GM12878 (cell line): ENCODE results near the gene SLC1A2. TPM values are rescaled to one million over a fixed set of nuclear protein-coding genes. Genes with fewer than 3 reads are reported as not detected.

Source experiments
- ATAC-seq: fragments of 200-7000 bp; cut with Tn5 transposase; 3 replicates; pipeline ENCODE4 v1.9.1; 2020; ENCODE audit warnings: mild to moderate bottlenecking, moderate library complexity
- BruUV-seq: library from RNA; stranded (reverse); fragments of 400-500 nt; replicated peaks from 2 replicates; lab custom pipeline; 2021; lab: Mats Ljungman, UMichigan
- CTCF ChIA-PET: fragments of 300-600 bp; sonication (Branson Sonifier 250); formaldehyde crosslinking; extraction: SDS; loops from one replicate; lab custom pipeline; 2021; ENCODE audit warnings: inconsistent platforms; lab: Yijun Ruan, JAX
- POLR2A ChIA-PET: fragments of 350-600 bp; formaldehyde crosslinking; extraction: SDS; loops from one replicate; lab custom pipeline; 2021; ENCODE audit warnings: inconsistent platforms; lab: Charles Lee
- RAD21 ChIA-PET: fragments of 300-600 bp; sonication (Branson Sonifier 250); formaldehyde crosslinking; loops from one replicate; lab custom pipeline; 2023; ENCODE audit warnings: antibody characterized with exemption; ENCODE audit not compliant: unreplicated experiment; lab: Charles Lee
- SMC1A ChIA-PET: fragments of 300-600 bp; sonication (Branson Sonifier 250); formaldehyde crosslinking; loops from one replicate; lab custom pipeline; 2023; ENCODE audit not compliant: unreplicated experiment, uncharacterized antibody; lab: Charles Lee
- DNase-seq: peaks from one replicate; pipeline ENCODE4 v3.0.0-alpha.2; 2011; ENCODE audit warnings: low read depth, low spot score
- FAIRE-seq: peaks from 3 replicates; lab custom pipeline; 2011; peaks lifted over from hg19 to GRCh38; lab: Jason Lieb, UNC
- H2AFZ ChIP-seq: 2 replicates; pipeline ENCODE4 v1.6.0; 2011; ENCODE audit warnings: low read depth, low read length, control low read depth; ENCODE audit not compliant: control insufficient read depth
- H3K27ac ChIP-seq: 2 replicates; pipeline ENCODE4 v1.5.1; 2011; ENCODE audit warnings: control low read depth; ENCODE audit not compliant: control insufficient read depth, insufficient read depth
- H3K27me3 ChIP-seq, 2 experiments: replicated peaks in 1 of 2; 2 replicates each; pipeline versions ENCODE4 v1.6.0 to v1.6.1; 2011; ENCODE audit warnings: low read length in 1 of 2; ENCODE audit not compliant: control insufficient read depth in 2 of 2, insufficient read depth in 2 of 2
- H3K36me3 ChIP-seq, 2 experiments: 2 replicates each; pipeline ENCODE4 v1.5.1; 2011; ENCODE audit warnings: low read length in 1 of 2; ENCODE audit not compliant: control insufficient read depth in 2 of 2, insufficient read depth in 2 of 2
- H3K4me1 ChIP-seq: 2 replicates; pipeline ENCODE4 v1.6.1; 2011; ENCODE audit warnings: mild to moderate bottlenecking, low read length, moderate library complexity, mixed read lengths; ENCODE audit not compliant: control insufficient read depth, insufficient read depth
- H3K4me2 ChIP-seq: 2 replicates; pipeline ENCODE4 v1.6.0; 2011; ENCODE audit warnings: control low read depth; ENCODE audit not compliant: control insufficient read depth, insufficient read depth
- H3K4me3 ChIP-seq: fragments of 200-600 bp; sonication (generic); 2 replicates; pipeline ENCODE4 v1.5.1; 2016
- H3K79me2 ChIP-seq: 2 replicates; pipeline ENCODE4 v1.6.0; 2011; ENCODE audit warnings: low read length; ENCODE audit not compliant: control insufficient read depth, insufficient read depth
- H3K9ac ChIP-seq: 2 replicates; pipeline ENCODE4 v1.8.0; 2011; ENCODE audit warnings: low read length, control low read depth, mixed read lengths; ENCODE audit not compliant: control insufficient read depth, insufficient read depth
- H3K9me3 ChIP-seq: replicated peaks from 3 replicates; pipeline ENCODE4 v1.5.1; 2011; ENCODE audit warnings: mild to moderate bottlenecking, low read length; ENCODE audit not compliant: control insufficient read depth, insufficient read depth
- H4K20me1 ChIP-seq: 2 replicates; pipeline ENCODE4 v1.6.0; 2011; ENCODE audit not compliant: control insufficient read depth, insufficient read depth
- BRCA1 ChIP-seq: IDR thresholded peaks from 2 replicates; pipeline ENCODE4 v1.6.1; 2011; ENCODE audit warnings: low read depth, low read length, improper control_type of control experiment
- CHD4 ChIP-seq: fragments of 200-600 bp; sonication (generic); IDR thresholded peaks from 2 replicates; pipeline ENCODE4 v1.6.1; 2016; ENCODE audit warnings: mild to moderate bottlenecking
- NBN ChIP-seq: fragments of 450-650 bp; IDR thresholded peaks from 2 replicates; pipeline ENCODE4 v1.6.1; 2016
- SREBF1 ChIP-seq: IDR thresholded peaks from 2 replicates; pipeline ENCODE4 v1.6.1; 2012; ENCODE audit warnings: mild to moderate bottlenecking, low read length
- STAT1 ChIP-seq: fragments of 450-650 bp; conservative IDR thresholded peaks from 2 replicates; pipeline ENCODE4 v1.6.1; 2014; ENCODE audit warnings: antibody characterized with exemption, mild to moderate bottlenecking
- WGBS: methylation state at CpG from one replicate; pipeline ENCODE4 v1.1.6; 2016; ENCODE audit warnings: low lambda C conversion rate; ENCODE audit not compliant: insufficient replicate concordance, insufficient coverage; ENCODE audit errors: missing lambda C conversion rate; 5-methylcytosine and 5-hydroxymethylcytosine counted together
- in situ Hi-C: fragments of 300-500 bp; cut with MboI; formaldehyde crosslinking; loops from 9 replicates; pipeline ENCODE4 v1.14.3; 2018; ENCODE audit warnings: mixed read lengths
- intact Hi-C: fragments of 100-400 bp; cut with micrococcal nuclease; formaldehyde crosslinking; loops from one replicate; pipeline ENCODE4 v1.14.2; 2022; ENCODE audit not compliant: unreplicated experiment
- polyA plus RNA-seq, 11 experiments: library from polyadenylated mRNA; depleted of rRNA in 4 of 11; unstranded in 6 of 11; stranded (reverse) in 5 of 11; fragments of >200 nt; fragmentation: Nextera tagmentation in 4 of 11; fragmentation: Illumina TruSeq in 1 of 11; extraction: Ambion mirVana in 4 of 11; extraction: Trizol in 1 of 11; gene quantifications; 1 replicate in 1 of 11; 2 replicates in 10 of 11; pipeline versions ENCODE4 v1.2.1 to v1.2.3, GENCODE V29; 2011 to 2016; ENCODE audit warnings: inconsistent platforms in 2 of 11, missing spikeins in 2 of 11, low read depth in 1 of 11
- total RNA-seq, 4 experiments: library from RNA; depleted of rRNA in 3 of 4; stranded (reverse); fragments of >200 nt in 3 of 4; fragmentation: Illumina TruSeq in 1 of 4; extraction: Trizol in 1 of 4; gene quantifications; 2 replicates each; pipeline versions ENCODE4 v1.2.1 to v1.2.3, GENCODE V29; 2013 to 2021
- TF ChIP-seq, protein P1 (sequence below): fragments of 450-650 bp; IDR thresholded peaks from 2 replicates; pipeline ENCODE4 v1.6.1; 2017; ENCODE audit warnings: mild to moderate bottlenecking

The SLC1A2 gene
- total and polyA plus RNA-seq, 10 of the 15 experiments (the other 5 are each of a cell fraction or from before 2014, with no cell fraction given): 0.01 to 0.84 (median 0.22) TPM; not detected in 1

DNA sequence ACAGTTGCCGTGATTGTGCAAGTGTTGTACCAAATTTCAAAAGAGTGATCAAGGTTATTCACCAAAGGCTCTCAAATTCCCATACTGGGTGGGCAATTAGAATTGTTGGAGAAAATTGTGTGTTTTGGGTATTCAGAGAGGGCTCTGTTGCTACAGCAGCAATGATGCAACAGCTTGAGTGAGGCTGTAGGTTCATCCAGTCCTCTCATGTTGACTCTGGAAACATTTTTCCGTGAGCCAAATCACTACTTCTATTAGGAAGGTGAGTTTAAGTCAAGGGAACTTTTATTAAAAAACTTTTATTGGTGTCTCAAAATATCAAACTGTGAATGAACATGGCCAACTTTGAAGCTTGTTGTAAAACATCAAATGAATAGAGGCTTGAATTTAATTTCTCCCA, 163.8 kb downstream of the SLC1A2 start:
- H3K27me3 ChIP-seq: no peaks in the 10 kb centered on the region
- SMC1A ChIA-PET: interaction anchor here (0.8 to 3.5 kb wide), 11 partner anchors 10 to 333 kb away, joined by 3 to 17 read pairs (median 3); no protein-coding TSS in a partner anchor
- H3K4me3 ChIP-seq: no peak overlapping the region
- no peaks in the 10 kb centered on the region for H3K36me3 ChIP-seq
- no peaks in the 10 kb centered on the region for H3K79me2 ChIP-seq
- TF ChIP-seq STAT1: no peak
- no peak for TF ChIP-seq NBN
- no peak for TF ChIP-seq CHD4
- TF ChIP-seq BRCA1: no peak
- no peak for TF ChIP-seq SREBF1
- TF ChIP-seq, protein P1, sequence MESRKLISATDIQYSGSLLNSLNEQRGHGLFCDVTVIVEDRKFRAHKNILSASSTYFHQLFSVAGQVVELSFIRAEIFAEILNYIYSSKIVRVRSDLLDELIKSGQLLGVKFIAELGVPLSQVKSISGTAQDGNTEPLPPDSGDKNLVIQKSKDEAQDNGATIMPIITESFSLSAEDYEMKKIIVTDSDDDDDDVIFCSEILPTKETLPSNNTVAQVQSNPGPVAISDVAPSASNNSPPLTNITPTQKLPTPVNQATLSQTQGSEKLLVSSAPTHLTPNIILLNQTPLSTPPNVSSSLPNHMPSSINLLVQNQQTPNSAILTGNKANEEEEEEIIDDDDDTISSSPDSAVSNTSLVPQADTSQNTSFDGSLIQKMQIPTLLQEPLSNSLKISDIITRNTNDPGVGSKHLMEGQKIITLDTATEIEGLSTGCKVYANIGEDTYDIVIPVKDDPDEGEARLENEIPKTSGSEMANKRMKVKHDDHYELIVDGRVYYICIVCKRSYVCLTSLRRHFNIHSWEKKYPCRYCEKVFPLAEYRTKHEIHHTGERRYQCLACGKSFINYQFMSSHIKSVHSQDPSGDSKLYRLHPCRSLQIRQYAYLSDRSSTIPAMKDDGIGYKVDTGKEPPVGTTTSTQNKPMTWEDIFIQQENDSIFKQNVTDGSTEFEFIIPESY: no peak
- TF ChIP-seq, all 136 proteins: peak for 0
- DNase-seq: no peak
- Histone ChIP-seq H3K9me3 (no peaks in the 10 kb centered on the region), H3K4me1 (peaks cover 11% of the 10 kb centered on the region), H3K4me2 (no peak overlapping the region), H3K9ac (no peak overlapping the region), H3K27ac (no peak overlapping the region), H2AFZ (no peak overlapping the region), H4K20me1 (no peaks in the 10 kb centered on the region)
- FAIRE-seq: no peak
- in situ Hi-C loops (no loop called here), intact Hi-C loops (no loop called here)
- CTCF ChIA-PET: interaction anchor here (0.5 to 2.9 kb wide), 5 partner anchors 10 to 413 kb away, joined by 3 to 11 read pairs (median 4); no protein-coding TSS in a partner anchor
- no peak for ATAC-seq
- RAD21 ChIA-PET: interaction anchor here (0.7 kb wide), 1 partner anchor 50 kb away, joined by 4 read pairs; no protein-coding TSS in a partner anchor
- POLR2A ChIA-PET: interaction anchor here (0.9 kb wide), 1 partner anchor 9 kb away, joined by 3 read pairs; no protein-coding TSS in a partner anchor
- WGBS: 97% methylated on average over 2 of the region's 2 CpGs
- no TSS peak for BruUV-seq
